WTC11 (cell line): ENCODE measurements around the gene SGCD. TPM values are rescaled to one million over a fixed set of nuclear protein-coding genes. Genes with fewer than 3 reads are reported as not detected.

Experiments
- ATAC-seq: fragments of 200-7000 bp; cut with Tn5 transposase; 2 replicates; pipeline ENCODE4 v1.10.0; 2021; ENCODE audit warnings: mild to moderate bottlenecking, moderate library complexity
- CTCF ChIA-PET: fragments of 300-600 bp; sonication (Branson Sonifier 250); formaldehyde crosslinking; loops from one replicate; lab custom pipeline; 2021; ENCODE audit warnings: antibody characterized with exemption; lab: Charles Lee
- POLR2A ChIA-PET: fragments of 350-600 bp; sonication (Branson Sonifier 250); formaldehyde crosslinking; loops from one replicate; lab custom pipeline; 2021; ENCODE audit warnings: antibody characterized with exemption; lab: Charles Lee
- DNase-seq: peaks from one replicate; pipeline ENCODE4 v3.0.0; 2021; ENCODE audit warnings: low spot score
- H3K27ac Mint-ChIP-seq: 2 replicates; pipeline ENCODE4 v1.8.0; 2021; ENCODE audit warnings: mixed read lengths
- H3K27me3 Mint-ChIP-seq: 2 replicates; pipeline ENCODE4 v1.8.0; 2021; ENCODE audit warnings: low read depth, mild to moderate bottlenecking, moderate library complexity, mixed read lengths
- H3K36me3 Mint-ChIP-seq: 2 replicates; pipeline ENCODE4 v1.8.0; 2021; ENCODE audit warnings: mixed read lengths
- H3K4me1 Mint-ChIP-seq: 2 replicates; pipeline ENCODE4 v1.8.0; 2022; ENCODE audit warnings: mixed read lengths
- H3K4me3 Mint-ChIP-seq: 2 replicates; pipeline ENCODE4 v1.8.0; 2021; ENCODE audit warnings: mild to moderate bottlenecking, moderate library complexity, mixed read lengths
- H3K9me3 Mint-ChIP-seq: 2 replicates; pipeline ENCODE4 v1.8.0; 2021; ENCODE audit warnings: mixed read lengths
- ATF1 ChIP-seq: sonication (generic); formaldehyde crosslinking; IDR thresholded peaks from 2 replicates; pipeline ENCODE4 v1.8.1; 2023; ENCODE audit warnings: mild to moderate bottlenecking, moderate library complexity, missing genetic modification reagents
- CDX4 ChIP-seq: fragments of 250-450 bp; sonication (Bioruptor Pico); IDR thresholded peaks from 2 replicates; pipeline ENCODE4 v1.9.0; 2021; ENCODE audit warnings: moderate library complexity, mild to moderate bottlenecking, inconsistent platforms, borderline replicate concordance
- CREM ChIP-seq: sonication (generic); formaldehyde crosslinking; IDR thresholded peaks from 2 replicates; pipeline ENCODE4 v1.8.1; 2022; ENCODE audit warnings: mild to moderate bottlenecking, missing genetic modification reagents, moderate library complexity
- E2F1 ChIP-seq: sonication (generic); formaldehyde crosslinking; IDR thresholded peaks from 2 replicates; pipeline ENCODE4 v1.8.0; 2022; ENCODE audit warnings: mild to moderate bottlenecking, missing genetic modification reagents
- E2F4 ChIP-seq: sonication (generic); formaldehyde crosslinking; IDR thresholded peaks from 2 replicates; pipeline ENCODE4 v1.8.1; 2022; ENCODE audit warnings: low read depth, mild to moderate bottlenecking, moderate library complexity, missing genetic modification reagents, borderline replicate concordance
- IRF2 ChIP-seq: sonication (generic); formaldehyde crosslinking; IDR thresholded peaks from 2 replicates; pipeline ENCODE4 v1.8.0; 2022; ENCODE audit warnings: low read depth, missing genetic modification reagents, borderline replicate concordance
- MXD4 ChIP-seq: fragments of 250-450 bp; sonication (Bioruptor Pico); IDR thresholded peaks from 2 replicates; pipeline ENCODE4 v1.8.0; 2021; ENCODE audit warnings: mild to moderate bottlenecking, moderate library complexity, borderline replicate concordance
- NFATC4 ChIP-seq: fragments of 250-450 bp; sonication (Bioruptor Pico); IDR thresholded peaks from 2 replicates; pipeline ENCODE4 v1.9.0; 2021; ENCODE audit warnings: mild to moderate bottlenecking
- NR3C1 ChIP-seq: sonication (generic); formaldehyde crosslinking; conservative IDR thresholded peaks from 2 replicates; pipeline ENCODE4 v1.8.1; 2023; ENCODE audit warnings: low read depth, mild to moderate bottlenecking, missing genetic modification reagents
- PRDM15 ChIP-seq: sonication (generic); formaldehyde crosslinking; IDR thresholded peaks from 2 replicates; pipeline ENCODE4 v1.8.0; 2022; ENCODE audit warnings: missing genetic modification reagents
- SMAD3 ChIP-seq: sonication (generic); formaldehyde crosslinking; IDR thresholded peaks from 2 replicates; pipeline ENCODE4 v1.8.0; 2022; ENCODE audit warnings: missing genetic modification reagents, mild to moderate bottlenecking, borderline replicate concordance
- TCF7 ChIP-seq: sonication (generic); formaldehyde crosslinking; IDR thresholded peaks from 2 replicates; pipeline ENCODE4 v1.8.0; 2022; ENCODE audit warnings: mild to moderate bottlenecking, low read depth, missing genetic modification reagents, moderate library complexity
- USF1 ChIP-seq: sonication (generic); formaldehyde crosslinking; IDR thresholded peaks from 2 replicates; pipeline ENCODE4 v1.8.0; 2022; ENCODE audit warnings: mild to moderate bottlenecking, missing genetic modification reagents
- ZNF281 ChIP-seq: sonication (generic); formaldehyde crosslinking; IDR thresholded peaks from 2 replicates; pipeline ENCODE4 v1.8.0; 2023; ENCODE audit warnings: mild to moderate bottlenecking, missing genetic modification reagents
- total RNA-seq: library from RNA; stranded (reverse); gene quantifications from 3 replicates; pipeline ENCODE4 v1.2.3, GENCODE V29; 2021

SGCD gene
- total RNA-seq, 1 experiment from 2014 or later: 0.33 TPM

- TF ChIP-seq IRF2 (no peak), NR3C1 (CRISPR knock-in tag) (no peak), TCF7 (CRISPR knock-in tag) (no peak), ATF1 (CRISPR knock-in tag) (no peak), MXD4 (CRISPR knock-in tag) (no peak), CREM (no peak), ZNF281 (no peak), NFATC4 (CRISPR knock-in tag) (no peak), E2F4 (no peak)
Observed at GRCh38 chr5:156523607-156524006, 196.6 kb downstream of the SGCD start (continued).

- CTCF ChIA-PET: no interaction called here
Observed at GRCh38 chr5:156526081-156526925, 199.3 kb downstream of the SGCD start.

GRCh38 chr5:156527611-156528010 lies 200.6 kb downstream of the SGCD start:
- POLR2A ChIA-PET: no interaction called here
- CTCF ChIA-PET: no interaction called here

More at GRCh38 chr5:156526081-156526925, 199.3 kb downstream of the SGCD start:
- DNase-seq (no peak), ATAC-seq (no peak)
- Mint-ChIP-seq H3K27me3 (no peaks in the 10 kb centered on the region), H3K4me1 (no peaks in the 10 kb centered on the region), H3K9me3 (no peaks in the 10 kb centered on the region), H3K4me3 (no peak overlapping the region), H3K36me3 (no peaks in the 10 kb centered on the region), H3K27ac (no peak overlapping the region)
- POLR2A ChIA-PET: no interaction called here
- TF ChIP-seq E2F1: no peak
- no peak for TF ChIP-seq CDX4 (CRISPR knock-in tag)
- no peak for TF ChIP-seq SMAD3 (CRISPR knock-in tag)
- no peak for TF ChIP-seq USF1

More at GRCh38 chr5:156527611-156528010, 200.6 kb downstream of the SGCD start:
- no peak for TF ChIP-seq PRDM15 (CRISPR knock-in tag)
- DNase-seq (no peak), ATAC-seq (no peak)
- Mint-ChIP-seq H3K27ac (no peak overlapping the region), H3K4me3 (no peak overlapping the region), H3K9me3 (no peaks in the 10 kb centered on the region), H3K27me3 (no peaks in the 10 kb centered on the region), H3K36me3 (no peaks in the 10 kb centered on the region), H3K4me1 (no peaks in the 10 kb centered on the region)
